Stimulated activated CD8-positive, alpha-beta memory T cell treated with anti-CD3 and anti-CD28 coated beads, Interleukin-15, amount 100 ng/mL, for 24 hours (primary cell): Measurements from ENCODE around the gene ZDHHC7.

ENCODE experiments used
- DNase-seq: peaks from one replicate; pipeline ENCODE4 v3.0.0-alpha.2; 2020; ENCODE audit warnings: low read depth

Gene ZDHHC7

GRCh38 chr16:84964386-84965128 lies 46.8 kb downstream of the ZDHHC7 start:
- no peak for DNase-seq

- DNase-seq, result no peak
Observed at GRCh38 chr16:84963066-84963465, 48.3 kb downstream of the ZDHHC7 start.

- no peak for DNase-seq
Observed at GRCh38 chr16:84960942-84961341, 50.4 kb downstream of the ZDHHC7 start.

- DNase-seq, result no peak
Observed at GRCh38 chr16:84959784-84960417, 51.4 kb downstream of the ZDHHC7 start.

- no peak for DNase-seq
Observed at GRCh38 chr16:84959045-84959576, 52.2 kb downstream of the ZDHHC7 start.

GRCh38 chr16:84957792-84958191 lies 53.5 kb downstream of the ZDHHC7 start:
- no peak for DNase-seq

GRCh38 chr16:84957192-84957591 lies 54.1 kb downstream of the ZDHHC7 start:
- DNase-seq, result no peak

- DNase-seq, result no peak
Observed at GRCh38 chr16:84955427-84955826, 55.9 kb downstream of the ZDHHC7 start.

- DNase-seq, result no peak
Observed at GRCh38 chr16:84953190-84953746, 58.1 kb downstream of the ZDHHC7 start.

GRCh38 chr16:84952335-84953189 lies 58.8 kb downstream of the ZDHHC7 start:
- DNase-seq, result peak; percentile 31

GRCh38 chr16:84950906-84951305 lies 60.4 kb downstream of the ZDHHC7 start:
- no peak for DNase-seq

- DNase-seq, result no peak
Observed at GRCh38 chr16:84949772-84950436, 61.4 kb downstream of the ZDHHC7 start.

- DNase-seq, result no peak
Observed at GRCh38 chr16:84948851-84949610, 62.3 kb downstream of the ZDHHC7 start.

GRCh38 chr16:84947996-84948850 lies 63.1 kb downstream of the ZDHHC7 start:
- no peak for DNase-seq

- DNase-seq, result no peak
Observed at GRCh38 chr16:84947022-84947421, 64.3 kb downstream of the ZDHHC7 start.

GRCh38 chr16:84943620-84944019 lies 67.7 kb downstream of the ZDHHC7 start:
- DNase-seq, result no peak

- DNase-seq, result no peak
Observed at GRCh38 chr16:84942786-84943185, 68.5 kb downstream of the ZDHHC7 start.

- DNase-seq, result no peak
Observed at GRCh38 chr16:84941921-84942320, 69.4 kb downstream of the ZDHHC7 start.

GRCh38 chr16:84940670-84941551 lies 70.4 kb downstream of the ZDHHC7 start:
- DNase-seq, result no peak
